Spleen (tissue), 7 donors: ENCODE measurements around the gene WDR81.

ENCODE experiments used
- POLR2AphosphoS5 ChIP-seq, 3 donors: sonication (generic); formaldehyde crosslinking; IDR thresholded peaks; one replicate each; pipeline ENCODE4 v1.5.1; 2017; ENCODE audit warnings: antibody characterized with exemption in 3 of 3
- TF ChIP-seq, protein P1 (sequence below), 11 experiments: fragments of 200-600 bp in 7 of 11; fragments of 450-650 bp in 4 of 11; sonication (generic) in 4 of 11; IDR thresholded peaks in 8 of 11; conservative IDR thresholded peaks in 3 of 11; 1 replicate in 7 of 11; 2 replicates in 4 of 11; pipeline versions ENCODE4 v1.4.0 to v1.8.0; 2016 to 2021; ENCODE audit warnings: antibody characterized with exemption in 11 of 11, inconsistent platforms in 4 of 11, mild to moderate bottlenecking in 1 of 11
- donor health status: DM: no; HTN: no; CAD: no; lungs with moderate emphysema.
- donor health status: DM: no; HTN: no; CAD: no.
- donor health status: DM: no; HTN: no; CAD: no.

DNA sequence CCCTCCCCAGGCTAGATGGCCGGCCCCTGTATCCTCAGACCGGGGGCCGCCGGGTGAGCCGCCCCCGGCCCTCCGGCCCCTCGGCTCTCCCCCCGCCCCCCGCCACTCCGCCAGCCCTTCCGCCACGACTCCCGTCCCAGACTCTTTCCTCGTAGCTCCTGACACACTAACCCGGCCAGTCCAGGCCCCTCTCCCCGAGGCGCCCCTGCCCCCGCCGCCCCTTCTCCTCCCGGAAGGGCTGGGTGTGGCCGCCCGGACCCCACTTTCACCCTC is 8.8 kb upstream of the WDR81 start:
- TF ChIP-seq POLR2AphosphoS5 (IDR thresholded peaks at IDR 0.05): no peak
- TF ChIP-seq, protein P1, sequence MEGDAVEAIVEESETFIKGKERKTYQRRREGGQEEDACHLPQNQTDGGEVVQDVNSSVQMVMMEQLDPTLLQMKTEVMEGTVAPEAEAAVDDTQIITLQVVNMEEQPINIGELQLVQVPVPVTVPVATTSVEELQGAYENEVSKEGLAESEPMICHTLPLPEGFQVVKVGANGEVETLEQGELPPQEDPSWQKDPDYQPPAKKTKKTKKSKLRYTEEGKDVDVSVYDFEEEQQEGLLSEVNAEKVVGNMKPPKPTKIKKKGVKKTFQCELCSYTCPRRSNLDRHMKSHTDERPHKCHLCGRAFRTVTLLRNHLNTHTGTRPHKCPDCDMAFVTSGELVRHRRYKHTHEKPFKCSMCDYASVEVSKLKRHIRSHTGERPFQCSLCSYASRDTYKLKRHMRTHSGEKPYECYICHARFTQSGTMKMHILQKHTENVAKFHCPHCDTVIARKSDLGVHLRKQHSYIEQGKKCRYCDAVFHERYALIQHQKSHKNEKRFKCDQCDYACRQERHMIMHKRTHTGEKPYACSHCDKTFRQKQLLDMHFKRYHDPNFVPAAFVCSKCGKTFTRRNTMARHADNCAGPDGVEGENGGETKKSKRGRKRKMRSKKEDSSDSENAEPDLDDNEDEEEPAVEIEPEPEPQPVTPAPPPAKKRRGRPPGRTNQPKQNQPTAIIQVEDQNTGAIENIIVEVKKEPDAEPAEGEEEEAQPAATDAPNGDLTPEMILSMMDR (IDR thresholded peaks at IDR 0.05 in 8 of 11, conservative IDR thresholded peaks at IDR 0.05 in 3 of 11): no peak
